NT2/D1 (cell line): ENCODE results near the gene LRCOL1.

Experiments used
- DNase-seq: peaks from one replicate; pipeline ENCODE4 v3.0.0-alpha.2; 2011; ENCODE audit warnings: low read depth, low spot score
- H3K27me3 ChIP-seq: 2 replicates; pipeline ENCODE4 v1.6.0; 2011; ENCODE audit warnings: mild to moderate bottlenecking; ENCODE audit not compliant: insufficient read length, insufficient read depth
- H3K36me3 ChIP-seq: 2 replicates; pipeline ENCODE4 v1.6.1; 2011; ENCODE audit warnings: mild to moderate bottlenecking, low read length, mixed read lengths; ENCODE audit not compliant: insufficient read depth, insufficient read length
- H3K4me1 ChIP-seq: 2 replicates; pipeline ENCODE4 v1.5.1; 2011; ENCODE audit not compliant: insufficient read depth, insufficient read length
- H3K4me3 ChIP-seq: 2 replicates; pipeline ENCODE4 v1.5.1; 2011; ENCODE audit warnings: low read depth; ENCODE audit not compliant: insufficient read length
- H3K9ac ChIP-seq: 2 replicates; pipeline ENCODE4 v1.6.0; 2011; ENCODE audit warnings: low read depth; ENCODE audit not compliant: insufficient read length
- H3K9me3 ChIP-seq: 2 replicates; pipeline ENCODE4 v1.5.1; 2011; ENCODE audit warnings: mild to moderate bottlenecking, low read length; ENCODE audit not compliant: insufficient read depth
- SUZ12 ChIP-seq: IDR thresholded peaks from 2 replicates; pipeline ENCODE4 v1.6.1; 2011; ENCODE audit not compliant: insufficient read length, insufficient read depth; ENCODE audit errors: extremely low read depth
- YY1 ChIP-seq: IDR thresholded peaks from 2 replicates; pipeline ENCODE4 v1.6.1; 2011; ENCODE audit not compliant: insufficient read length, insufficient read depth
- ZNF274 ChIP-seq: IDR thresholded peaks from 2 replicates; pipeline ENCODE4 v1.6.1; 2011; ENCODE audit warnings: mild to moderate bottlenecking, low read depth, low read length

LRCOL1 gene

GRCh38 chr12:132587781-132588180 is 22.6 kb downstream of the LRCOL1 start:
- no peak for DNase-seq
- H3K4me1 ChIP-seq: peaks cover 7% of the 10 kb centered on the region
- H3K4me3 ChIP-seq: no peak overlapping the region
- H3K9me3 ChIP-seq: no peaks in the 10 kb centered on the region
- no peak overlapping the region for H3K9ac ChIP-seq
- H3K27me3 ChIP-seq: peaks cover 74% of the 10 kb centered on the region
- peaks cover 6% of the 10 kb centered on the region for H3K36me3 ChIP-seq
- TF ChIP-seq SUZ12 (no peak), YY1 (no peak), ZNF274 (no peak)

- no peak overlapping the region for H3K4me3 ChIP-seq
- no peak for DNase-seq
- H3K36me3 ChIP-seq: peaks cover 10% of the 10 kb centered on the region
- H3K4me1 ChIP-seq: peaks cover 7% of the 10 kb centered on the region
- H3K27me3 ChIP-seq: peaks cover 66% of the 10 kb centered on the region
- H3K9me3 ChIP-seq: no peaks in the 10 kb centered on the region
- no peak overlapping the region for H3K9ac ChIP-seq
- TF ChIP-seq SUZ12 (no peak), ZNF274 (no peak)
These were observed 23.5 kb downstream of the LRCOL1 start for GRCh38 chr12:132586929-132587328.

- Histone ChIP-seq H3K9ac (no peak overlapping the region), H3K4me3 (no peak overlapping the region), H3K9me3 (no peaks in the 10 kb centered on the region), H3K27me3 (peaks cover 51% of the 10 kb centered on the region), H3K4me1 (peaks cover 7% of the 10 kb centered on the region), H3K36me3 (peaks cover 23% of the 10 kb centered on the region)
- no peak for TF ChIP-seq SUZ12
- no peak for TF ChIP-seq ZNF274
- no peak for TF ChIP-seq YY1
- no peak for DNase-seq
These were observed 25.2 kb downstream of the LRCOL1 start for GRCh38 chr12:132585177-132585576.

GRCh38 chr12:132584429-132584828 is 26.0 kb downstream of the LRCOL1 start:
- no peak for TF ChIP-seq ZNF274
- no peak for TF ChIP-seq YY1
- TF ChIP-seq SUZ12: no peak
- peaks cover 29% of the 10 kb centered on the region for H3K36me3 ChIP-seq
- H3K4me1 ChIP-seq: peaks cover 7% of the 10 kb centered on the region
- H3K27me3 ChIP-seq: peaks cover 44% of the 10 kb centered on the region
- DNase-seq: no peak
- no peak overlapping the region for H3K9ac ChIP-seq
- H3K9me3 ChIP-seq: no peaks in the 10 kb centered on the region
- no peak overlapping the region for H3K4me3 ChIP-seq

GRCh38 chr12:132583736-132584135 is 26.6 kb downstream of the LRCOL1 start:
- no peak for DNase-seq
- TF ChIP-seq ZNF274 (no peak), SUZ12 (no peak), YY1 (no peak)

GRCh38 chr12:132583411-132583710 is 27.0 kb downstream of the LRCOL1 start:
- H3K27me3 ChIP-seq: peaks cover 33% of the 10 kb centered on the region
- no peaks in the 10 kb centered on the region for H3K9me3 ChIP-seq
- peak overlapping the region; percentile 21 for H3K4me3 ChIP-seq
- peak overlapping the region; percentile 61 for H3K9ac ChIP-seq
- peaks cover 7% of the 10 kb centered on the region for H3K4me1 ChIP-seq
- TF ChIP-seq ZNF274 (no peak), SUZ12 (no peak), YY1 (no peak)
- DNase-seq: no peak
- peaks cover 34% of the 10 kb centered on the region for H3K36me3 ChIP-seq

More at GRCh38 chr12:132583736-132584135, 26.6 kb downstream of the LRCOL1 start:
- Histone ChIP-seq H3K27me3 (peaks cover 37% of the 10 kb centered on the region), H3K4me1 (peaks cover 7% of the 10 kb centered on the region), H3K9ac (peak overlapping the region; percentile 61), H3K9me3 (no peaks in the 10 kb centered on the region), H3K36me3 (peaks cover 30% of the 10 kb centered on the region), H3K4me3 (peak overlapping the region; percentile 21)

GRCh38 chr12:132582582-132583410 is 27.6 kb downstream of the LRCOL1 start:
- no peak for DNase-seq
- Histone ChIP-seq H3K36me3 (peaks cover 39% of the 10 kb centered on the region), H3K27me3 (peaks cover 27% of the 10 kb centered on the region), H3K9ac (peak overlapping the region; percentile 50), H3K4me1 (peaks cover 7% of the 10 kb centered on the region), H3K9me3 (no peaks in the 10 kb centered on the region), H3K4me3 (peak overlapping the region; percentile 21)
- no peak for TF ChIP-seq ZNF274
- no peak for TF ChIP-seq SUZ12
- TF ChIP-seq YY1: no peak
